SK-N-SH treated with all-trans-retinoic acid at 6 μM for 48 hours (cell line): ENCODE data around the gene MAB21L3.

Source experiments
- ATAC-seq: fragments of 200-7000 bp; cut with Tn5 transposase; 3 replicates; pipeline ENCODE4 v1.9.1; 2020; ENCODE audit warnings: mild to moderate bottlenecking, moderate library complexity
- ARNTL ChIP-seq: fragments of 450-650 bp; formaldehyde crosslinking; IDR thresholded peaks from 2 replicates; pipeline ENCODE4 v1.5.0; 2020; ENCODE audit warnings: low read depth, mild to moderate bottlenecking, moderate library complexity, borderline replicate concordance
- CSDC2 ChIP-seq: fragments of 250-450 bp; sonication (Bioruptor Pico); IDR thresholded peaks from 2 replicates; pipeline ENCODE4 v1.5.0; 2020; ENCODE audit warnings: mild to moderate bottlenecking, moderate library complexity
- CSRNP3 ChIP-seq: fragments of 250-450 bp; sonication (Bioruptor Pico); IDR thresholded peaks from 2 replicates; pipeline ENCODE4 v1.5.1; 2021; ENCODE audit warnings: mild to moderate bottlenecking, moderate library complexity
- ESRRG ChIP-seq: fragments of 250-450 bp; sonication (Bioruptor Pico); IDR thresholded peaks from 2 replicates; pipeline ENCODE4 v1.6.1; 2021; ENCODE audit warnings: mild to moderate bottlenecking
- GLIS3 ChIP-seq: fragments of 250-450 bp; sonication (Bioruptor Pico); IDR thresholded peaks from 2 replicates; pipeline ENCODE4 v1.5.0; 2020; ENCODE audit warnings: mild to moderate bottlenecking, moderate library complexity
- OSR1 ChIP-seq: fragments of 250-450 bp; sonication (Bioruptor Pico); IDR thresholded peaks from 2 replicates; pipeline ENCODE4 v1.8.0; 2022; ENCODE audit warnings: moderate library complexity, mild to moderate bottlenecking, inconsistent platforms
- PPARA ChIP-seq: fragments of 250-450 bp; sonication (Bioruptor Pico); IDR thresholded peaks from 2 replicates; pipeline ENCODE4 v1.5.0; 2020; ENCODE audit warnings: mild to moderate bottlenecking, borderline replicate concordance
- RARB ChIP-seq: fragments of 250-450 bp; sonication (Bioruptor Pico); IDR thresholded peaks from 2 replicates; pipeline ENCODE4 v1.8.0; 2021; ENCODE audit warnings: mild to moderate bottlenecking, moderate library complexity
- SNAI2 ChIP-seq: fragments of 250-450 bp; sonication (Bioruptor Pico); IDR thresholded peaks from 2 replicates; pipeline ENCODE4 v1.5.0; 2020; ENCODE audit warnings: mild to moderate bottlenecking, moderate library complexity
- TCF4 ChIP-seq: fragments of 250-450 bp; sonication (Bioruptor Pico); IDR thresholded peaks from 2 replicates; pipeline ENCODE4 v1.8.0; 2021; ENCODE audit warnings: mild to moderate bottlenecking, moderate library complexity, borderline replicate concordance
- TOX ChIP-seq: fragments of 250-450 bp; sonication (Bioruptor Pico); IDR thresholded peaks from 2 replicates; pipeline ENCODE4 v1.8.0; 2021; ENCODE audit warnings: mild to moderate bottlenecking, moderate library complexity, borderline replicate concordance
- ZC3H10 ChIP-seq: fragments of 250-450 bp; sonication (Bioruptor Pico); IDR thresholded peaks from 2 replicates; pipeline ENCODE4 v1.5.1; 2021; ENCODE audit warnings: mild to moderate bottlenecking, moderate library complexity
- ZFP30 ChIP-seq: fragments of 450-650 bp; formaldehyde crosslinking; IDR thresholded peaks from 2 replicates; pipeline ENCODE4 v1.5.0; 2022; ENCODE audit warnings: mild to moderate bottlenecking, moderate library complexity
- ZNF565 ChIP-seq: fragments of 450-650 bp; formaldehyde crosslinking; conservative IDR thresholded peaks from 2 replicates; pipeline ENCODE4 v1.5.0; 2020; ENCODE audit warnings: low read depth, mild to moderate bottlenecking, moderate library complexity
- ZNF70 ChIP-seq: fragments of 450-650 bp; formaldehyde crosslinking; IDR thresholded peaks from 2 replicates; pipeline ENCODE4 v1.5.0; 2020; ENCODE audit warnings: mild to moderate bottlenecking, moderate library complexity
- ZNF8 ChIP-seq: fragments of 450-650 bp; formaldehyde crosslinking; IDR thresholded peaks from 2 replicates; pipeline ENCODE4 v1.5.0; 2020; ENCODE audit warnings: mild to moderate bottlenecking, moderate library complexity
- TF ChIP-seq, protein P1 (sequence below): fragments of 250-450 bp; sonication (Bioruptor Pico); IDR thresholded peaks from 2 replicates; pipeline ENCODE4 v1.8.0; 2020; ENCODE audit warnings: mild to moderate bottlenecking, moderate library complexity, borderline replicate concordance
- TF ChIP-seq, protein P2 (sequence below): fragments of 250-450 bp; sonication (Bioruptor Pico); IDR thresholded peaks from 2 replicates; pipeline ENCODE4 v1.5.1; 2020; ENCODE audit warnings: low read depth, mild to moderate bottlenecking, moderate library complexity
- TF ChIP-seq, protein P3 (sequence below): fragments of 250-450 bp; sonication (Bioruptor Pico); IDR thresholded peaks from 2 replicates; pipeline ENCODE4 v1.5.0; 2020; ENCODE audit warnings: mild to moderate bottlenecking, moderate library complexity
- TF ChIP-seq, protein P4 (sequence below): fragments of 250-450 bp; sonication (Bioruptor Pico); IDR thresholded peaks from 2 replicates; pipeline ENCODE4 v1.8.0; 2021; ENCODE audit warnings: low read depth, mild to moderate bottlenecking, moderate library complexity, borderline replicate concordance

The MAB21L3 gene

DNA sequence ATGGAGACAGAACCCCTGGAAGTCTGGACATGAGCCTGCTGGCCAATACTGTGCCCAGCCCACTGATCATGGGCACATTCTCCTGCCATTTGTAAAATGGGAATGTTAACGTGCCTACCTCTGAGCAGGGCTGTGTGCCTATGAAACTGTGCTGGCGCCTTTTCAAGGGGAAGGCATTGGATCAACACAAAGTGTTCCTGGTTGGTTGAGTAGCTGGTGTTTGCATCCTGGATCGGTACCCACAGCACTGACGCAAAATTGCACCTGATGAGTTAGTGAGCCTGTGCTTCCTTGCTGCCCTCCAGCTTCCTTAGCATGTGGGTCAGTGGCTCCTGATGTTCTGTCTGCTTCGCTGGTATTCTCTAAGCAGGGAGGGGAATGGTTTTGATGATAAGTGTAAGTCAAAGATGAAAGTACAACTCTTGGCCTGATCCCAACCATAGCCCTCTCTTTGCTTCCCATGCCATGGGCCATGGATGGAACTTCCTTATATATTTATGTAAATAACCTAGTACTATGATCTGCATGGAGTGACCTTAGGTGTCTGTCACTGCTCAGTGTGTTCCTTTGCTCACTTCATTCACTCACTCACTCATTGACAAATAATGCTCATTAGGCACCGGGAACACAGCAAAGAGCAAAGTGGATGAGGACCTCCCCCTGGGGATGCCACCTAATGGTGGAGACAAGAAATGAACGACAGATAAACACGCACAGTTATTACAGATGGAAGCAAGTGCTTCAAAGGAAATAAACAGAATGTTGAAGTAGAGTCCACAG, 22.7 kb downstream of the MAB21L3 start:
- TF ChIP-seq OSR1 (CRISPR knock-in tag) = no peak
- no peak for TF ChIP-seq CSRNP3 (CRISPR knock-in tag)
- TF ChIP-seq ZFP30 (CRISPR knock-in tag) = no peak
- no peak for TF ChIP-seq ZNF8
- TF ChIP-seq TCF4 = no peak
- TF ChIP-seq ARNTL (CRISPR knock-in tag) = no peak
- TF ChIP-seq, protein P1, sequence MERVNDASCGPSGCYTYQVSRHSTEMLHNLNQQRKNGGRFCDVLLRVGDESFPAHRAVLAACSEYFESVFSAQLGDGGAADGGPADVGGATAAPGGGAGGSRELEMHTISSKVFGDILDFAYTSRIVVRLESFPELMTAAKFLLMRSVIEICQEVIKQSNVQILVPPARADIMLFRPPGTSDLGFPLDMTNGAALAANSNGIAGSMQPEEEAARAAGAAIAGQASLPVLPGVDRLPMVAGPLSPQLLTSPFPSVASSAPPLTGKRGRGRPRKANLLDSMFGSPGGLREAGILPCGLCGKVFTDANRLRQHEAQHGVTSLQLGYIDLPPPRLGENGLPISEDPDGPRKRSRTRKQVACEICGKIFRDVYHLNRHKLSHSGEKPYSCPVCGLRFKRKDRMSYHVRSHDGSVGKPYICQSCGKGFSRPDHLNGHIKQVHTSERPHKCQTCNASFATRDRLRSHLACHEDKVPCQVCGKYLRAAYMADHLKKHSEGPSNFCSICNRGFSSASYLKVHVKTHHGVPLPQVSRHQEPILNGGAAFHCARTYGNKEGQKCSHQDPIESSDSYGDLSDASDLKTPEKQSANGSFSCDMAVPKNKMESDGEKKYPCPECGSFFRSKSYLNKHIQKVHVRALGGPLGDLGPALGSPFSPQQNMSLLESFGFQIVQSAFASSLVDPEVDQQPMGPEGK (CRISPR knock-in tag) = no peak
- TF ChIP-seq, protein P2, sequence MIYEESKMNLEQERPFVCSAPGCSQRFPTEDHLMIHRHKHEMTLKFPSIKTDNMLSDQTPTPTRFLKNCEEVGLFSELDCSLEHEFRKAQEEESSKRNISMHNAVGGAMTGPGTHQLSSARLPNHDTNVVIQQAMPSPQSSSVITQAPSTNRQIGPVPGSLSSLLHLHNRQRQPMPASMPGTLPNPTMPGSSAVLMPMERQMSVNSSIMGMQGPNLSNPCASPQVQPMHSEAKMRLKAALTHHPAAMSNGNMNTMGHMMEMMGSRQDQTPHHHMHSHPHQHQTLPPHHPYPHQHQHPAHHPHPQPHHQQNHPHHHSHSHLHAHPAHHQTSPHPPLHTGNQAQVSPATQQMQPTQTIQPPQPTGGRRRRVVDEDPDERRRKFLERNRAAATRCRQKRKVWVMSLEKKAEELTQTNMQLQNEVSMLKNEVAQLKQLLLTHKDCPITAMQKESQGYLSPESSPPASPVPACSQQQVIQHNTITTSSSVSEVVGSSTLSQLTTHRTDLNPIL = no peak
- no peak for TF ChIP-seq RARB
- TF ChIP-seq ZNF70 (CRISPR knock-in tag) = no peak
- TF ChIP-seq, protein P3, sequence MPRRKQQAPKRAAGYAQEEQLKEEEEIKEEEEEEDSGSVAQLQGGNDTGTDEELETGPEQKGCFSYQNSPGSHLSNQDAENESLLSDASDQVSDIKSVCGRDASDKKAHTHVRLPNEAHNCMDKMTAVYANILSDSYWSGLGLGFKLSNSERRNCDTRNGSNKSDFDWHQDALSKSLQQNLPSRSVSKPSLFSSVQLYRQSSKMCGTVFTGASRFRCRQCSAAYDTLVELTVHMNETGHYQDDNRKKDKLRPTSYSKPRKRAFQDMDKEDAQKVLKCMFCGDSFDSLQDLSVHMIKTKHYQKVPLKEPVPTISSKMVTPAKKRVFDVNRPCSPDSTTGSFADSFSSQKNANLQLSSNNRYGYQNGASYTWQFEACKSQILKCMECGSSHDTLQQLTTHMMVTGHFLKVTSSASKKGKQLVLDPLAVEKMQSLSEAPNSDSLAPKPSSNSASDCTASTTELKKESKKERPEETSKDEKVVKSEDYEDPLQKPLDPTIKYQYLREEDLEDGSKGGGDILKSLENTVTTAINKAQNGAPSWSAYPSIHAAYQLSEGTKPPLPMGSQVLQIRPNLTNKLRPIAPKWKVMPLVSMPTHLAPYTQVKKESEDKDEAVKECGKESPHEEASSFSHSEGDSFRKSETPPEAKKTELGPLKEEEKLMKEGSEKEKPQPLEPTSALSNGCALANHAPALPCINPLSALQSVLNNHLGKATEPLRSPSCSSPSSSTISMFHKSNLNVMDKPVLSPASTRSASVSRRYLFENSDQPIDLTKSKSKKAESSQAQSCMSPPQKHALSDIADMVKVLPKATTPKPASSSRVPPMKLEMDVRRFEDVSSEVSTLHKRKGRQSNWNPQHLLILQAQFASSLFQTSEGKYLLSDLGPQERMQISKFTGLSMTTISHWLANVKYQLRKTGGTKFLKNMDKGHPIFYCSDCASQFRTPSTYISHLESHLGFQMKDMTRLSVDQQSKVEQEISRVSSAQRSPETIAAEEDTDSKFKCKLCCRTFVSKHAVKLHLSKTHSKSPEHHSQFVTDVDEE (CRISPR knock-in tag) = no peak
- TF ChIP-seq TOX = no peak
- TF ChIP-seq SNAI2 (CRISPR knock-in tag) = no peak
- TF ChIP-seq GLIS3 (CRISPR knock-in tag) = no peak

DNA sequence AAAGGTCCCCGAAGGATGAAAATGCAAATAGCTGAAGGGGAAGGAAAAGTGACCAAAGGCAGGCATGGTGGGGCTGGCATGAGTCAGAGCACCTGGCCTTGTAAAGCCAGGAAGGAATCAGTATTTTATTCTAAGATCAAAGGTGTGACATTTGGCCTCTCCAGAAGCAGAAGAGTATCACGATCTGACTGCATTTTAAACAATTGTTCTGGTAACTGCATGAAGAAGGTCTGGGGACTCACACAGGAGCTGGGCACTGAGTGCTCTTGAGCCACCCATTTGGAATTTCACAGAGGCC, 23.2 kb downstream of the MAB21L3 start:
- ATAC-seq = no peak
- TF ChIP-seq ZNF8 (no peak), CSRNP3 (CRISPR knock-in tag) (no peak), ZFP30 (CRISPR knock-in tag) (no peak), ZNF70 (CRISPR knock-in tag) (no peak)

More for the DNA sequence above, 22.7 kb downstream of the MAB21L3 start:
- ATAC-seq = no peak

- ATAC-seq = no peak
- no peak for TF ChIP-seq CSDC2 (CRISPR knock-in tag)
- no peak for TF ChIP-seq TCF4
- TF ChIP-seq ZNF8 = no peak
- TF ChIP-seq PPARA (CRISPR knock-in tag) = no peak
- TF ChIP-seq ZNF565 (CRISPR knock-in tag) = no peak
- no peak for TF ChIP-seq TOX
- TF ChIP-seq, protein P4, sequence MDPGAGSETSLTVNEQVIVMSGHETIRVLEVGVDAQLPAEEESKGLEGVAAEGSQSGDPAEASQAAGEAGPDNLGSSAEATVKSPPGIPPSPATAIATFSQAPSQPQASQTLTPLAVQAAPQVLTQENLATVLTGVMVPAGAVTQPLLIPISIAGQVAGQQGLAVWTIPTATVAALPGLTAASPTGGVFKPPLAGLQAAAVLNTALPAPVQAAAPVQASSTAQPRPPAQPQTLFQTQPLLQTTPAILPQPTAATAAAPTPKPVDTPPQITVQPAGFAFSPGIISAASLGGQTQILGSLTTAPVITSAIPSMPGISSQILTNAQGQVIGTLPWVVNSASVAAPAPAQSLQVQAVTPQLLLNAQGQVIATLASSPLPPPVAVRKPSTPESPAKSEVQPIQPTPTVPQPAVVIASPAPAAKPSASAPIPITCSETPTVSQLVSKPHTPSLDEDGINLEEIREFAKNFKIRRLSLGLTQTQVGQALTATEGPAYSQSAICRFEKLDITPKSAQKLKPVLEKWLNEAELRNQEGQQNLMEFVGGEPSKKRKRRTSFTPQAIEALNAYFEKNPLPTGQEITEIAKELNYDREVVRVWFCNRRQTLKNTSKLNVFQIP = no peak
- TF ChIP-seq, protein P3 (CRISPR knock-in tag) = no peak
- no peak for TF ChIP-seq ESRRG
- no peak for TF ChIP-seq OSR1 (CRISPR knock-in tag)
- no peak for TF ChIP-seq SNAI2 (CRISPR knock-in tag)
- TF ChIP-seq, protein P2 = no peak
- TF ChIP-seq ZNF70 (CRISPR knock-in tag) = no peak
- TF ChIP-seq ZC3H10 (CRISPR knock-in tag) = no peak
These were observed 27.1 kb downstream of the MAB21L3 start for GRCh38 chr1:116138277-116138792.
